ENCODE results near the gene RHBDF1.

DNA sequence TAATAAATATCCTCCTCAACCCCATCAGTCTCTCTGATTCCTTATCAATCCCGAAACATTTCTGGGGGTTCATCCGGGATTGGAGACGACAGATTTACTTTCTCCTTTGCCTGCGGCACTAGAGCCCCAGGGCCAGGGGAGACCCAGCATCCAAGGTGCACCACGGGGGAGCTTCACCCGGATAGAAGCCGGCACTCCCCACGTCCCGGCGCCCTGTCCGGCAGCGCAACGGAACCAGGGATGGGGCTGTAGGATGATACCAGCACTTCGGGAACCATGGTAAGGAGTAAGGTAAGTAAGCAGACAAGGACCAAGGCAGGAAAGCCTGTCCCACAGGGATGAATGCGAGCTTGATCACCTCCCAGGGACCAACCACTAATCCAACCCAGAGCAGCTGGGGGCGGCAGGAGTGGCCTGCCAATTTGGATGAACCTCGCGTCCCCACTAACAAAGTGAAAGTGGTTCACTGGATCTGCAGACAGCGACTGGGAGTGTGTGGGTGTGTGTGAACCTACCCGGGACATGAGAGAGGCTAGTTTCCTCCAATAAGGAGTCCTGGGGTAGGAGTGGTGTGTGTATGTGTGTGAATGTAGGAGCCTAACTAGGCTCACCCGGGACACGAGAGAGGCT, 30.9 kb downstream of the RHBDF1 start:
- no peak for TF ChIP-seq ELF4 (IDR thresholded peaks at IDR 0.05)
- no peak for TF ChIP-seq L3MBTL2 (conservative IDR thresholded peaks at IDR 0.05)
- no peak for TF ChIP-seq ZNF384 (IDR thresholded peaks at IDR 0.05)
- no peak for TF ChIP-seq TARDBP (IDR thresholded peaks at IDR 0.05)
- TF ChIP-seq SP1 (IDR thresholded peaks at IDR 0.05), result no peak
- no peak for TF ChIP-seq HDGF (IDR thresholded peaks at IDR 0.05; ENCODE audit: borderline replicate concordance)
- no peak for TF ChIP-seq CTBP1 (IDR thresholded peaks at IDR 0.05; ENCODE audit: borderline replicate concordance)
- no peak for TF ChIP-seq BHLHE40 (IDR thresholded peaks at IDR 0.05; ENCODE audit: borderline replicate concordance)
- TF ChIP-seq, protein P1, sequence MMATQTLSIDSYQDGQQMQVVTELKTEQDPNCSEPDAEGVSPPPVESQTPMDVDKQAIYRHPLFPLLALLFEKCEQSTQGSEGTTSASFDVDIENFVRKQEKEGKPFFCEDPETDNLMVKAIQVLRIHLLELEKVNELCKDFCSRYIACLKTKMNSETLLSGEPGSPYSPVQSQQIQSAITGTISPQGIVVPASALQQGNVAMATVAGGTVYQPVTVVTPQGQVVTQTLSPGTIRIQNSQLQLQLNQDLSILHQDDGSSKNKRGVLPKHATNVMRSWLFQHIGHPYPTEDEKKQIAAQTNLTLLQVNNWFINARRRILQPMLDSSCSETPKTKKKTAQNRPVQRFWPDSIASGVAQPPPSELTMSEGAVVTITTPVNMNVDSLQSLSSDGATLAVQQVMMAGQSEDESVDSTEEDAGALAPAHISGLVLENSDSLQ (IDR thresholded peaks at IDR 0.05), result no peak
- TF ChIP-seq FOXA1 (IDR thresholded peaks at IDR 0.05), result no peak

All from HEK293T (cell line).